MCF 10A (cell line): Measurements from ENCODE around the gene TRPM3. TPM values are rescaled to one million over a fixed set of nuclear protein-coding genes. Genes with fewer than 3 reads are reported as not detected.

Experiments used
- BruUV-seq: library from RNA; stranded (reverse); fragments of 400-500 nt; replicated peaks from 2 replicates; lab custom pipeline; 2021; lab: Mats Ljungman, UMichigan
- CTCF ChIA-PET: fragments of 300-600 bp; sonication (Branson Sonifier 250); formaldehyde crosslinking; extraction: SDS; loops from one replicate; lab custom pipeline; 2021; ENCODE audit warnings: antibody characterized with exemption, inconsistent platforms; lab: Yijun Ruan, JAX
- POLR2A ChIA-PET: fragments of 300-600, 350-650 bp; sonication (Branson Sonifier 250); formaldehyde crosslinking; extraction: SDS; loops from one replicate; lab custom pipeline; 2020; ENCODE audit warnings: antibody characterized with exemption, inconsistent platforms; lab: Yijun Ruan, JAX
- DNase-seq: peaks from one replicate; pipeline ENCODE4 v3.0.0-alpha.2; 2018; ENCODE audit not compliant: unreplicated experiment
- H3K27ac Mint-ChIP-seq: one replicate; pipeline ENCODE4 v1.8.0; 2022; ENCODE audit warnings: mild to moderate bottlenecking, low read depth, mixed read lengths; ENCODE audit not compliant: unreplicated experiment
- H3K27me3 Mint-ChIP-seq: one replicate; pipeline ENCODE4 v1.8.0; 2022; ENCODE audit warnings: mixed read lengths; ENCODE audit not compliant: insufficient read depth, unreplicated experiment
- H3K36me3 Mint-ChIP-seq: one replicate; pipeline ENCODE4 v1.8.0; 2022; ENCODE audit warnings: mild to moderate bottlenecking, moderate library complexity, mixed read lengths; ENCODE audit not compliant: insufficient read depth, unreplicated experiment
- H3K4me1 Mint-ChIP-seq: one replicate; pipeline ENCODE4 v1.8.0; 2022; ENCODE audit warnings: mixed read lengths; ENCODE audit not compliant: insufficient read depth, unreplicated experiment
- H3K4me3 Mint-ChIP-seq: one replicate; pipeline ENCODE4 v1.8.0; 2022; ENCODE audit warnings: mild to moderate bottlenecking, moderate library complexity, mixed read lengths; ENCODE audit not compliant: unreplicated experiment
- H3K9me3 Mint-ChIP-seq: one replicate; pipeline ENCODE4 v1.8.0; 2022; ENCODE audit warnings: mixed read lengths; ENCODE audit not compliant: unreplicated experiment
- CTCF ChIP-seq: fragments of 200-600 bp; IDR thresholded peaks from one replicate; pipeline ENCODE4 v1.8.0; 2022; ENCODE audit warnings: antibody characterized with exemption, mild to moderate bottlenecking; ENCODE audit not compliant: unreplicated experiment
- intact Hi-C: fragments of 100-400 bp; cut with micrococcal nuclease; formaldehyde crosslinking; loops from 2 replicates; pipeline ENCODE4 v1.14.1; 2022
- total RNA-seq: library from RNA; stranded (reverse); gene quantifications from 2 replicates; pipeline ENCODE4 v1.2.3, GENCODE V29; 2022

TRPM3 gene
- total RNA-seq, 1 experiment from 2014 or later, result 0.44 TPM

GRCh38 chr9:70672161-70672649, 449.2 kb downstream of the TRPM3 start:
- no peaks in the 10 kb centered on the region for H3K9me3 Mint-ChIP-seq
- intact Hi-C loops, result no loop called here

GRCh38 chr9:70668751-70669150, 452.7 kb downstream of the TRPM3 start:
- intact Hi-C loops, result no loop called here
- H3K27me3 Mint-ChIP-seq, result no peaks in the 10 kb centered on the region
- H3K9me3 Mint-ChIP-seq, result no peaks in the 10 kb centered on the region
- ChIA-PET CTCF (interaction anchor here (0.7 to 1.4 kb wide), 4 partner anchors 11 to 178 kb away, joined by 3 to 4 read pairs (median 4); no protein-coding TSS in a partner anchor), POLR2A (interaction anchor here (0.6 kb wide), 1 partner anchor 10 kb away, joined by 3 read pairs; no protein-coding TSS in a partner anchor)
- no peaks in the 10 kb centered on the region for H3K36me3 Mint-ChIP-seq
- no peak for TF ChIP-seq CTCF
- no peak overlapping the region for H3K4me3 Mint-ChIP-seq
- no peak overlapping the region for H3K27ac Mint-ChIP-seq
- peak; percentile 39 for DNase-seq
- no TSS peak for BruUV-seq
- no peaks in the 10 kb centered on the region for H3K4me1 Mint-ChIP-seq

More at GRCh38 chr9:70672161-70672649, 449.2 kb downstream of the TRPM3 start:
- POLR2A ChIA-PET, result no interaction called here
- no peak overlapping the region for H3K4me3 Mint-ChIP-seq
- H3K4me1 Mint-ChIP-seq, result no peaks in the 10 kb centered on the region
- CTCF ChIA-PET, result interaction anchor here (0.7 kb wide), 1 partner anchor 34 kb away, joined by 3 read pairs; no protein-coding TSS in a partner anchor
- H3K27ac Mint-ChIP-seq, result no peak overlapping the region
- no peaks in the 10 kb centered on the region for H3K27me3 Mint-ChIP-seq
- no peak for TF ChIP-seq CTCF
- DNase-seq, result no peak
- no peaks in the 10 kb centered on the region for H3K36me3 Mint-ChIP-seq
- no TSS peak for BruUV-seq

- intact Hi-C loops, result no loop called here
- no peaks in the 10 kb centered on the region for H3K36me3 Mint-ChIP-seq
- no peak overlapping the region for H3K27ac Mint-ChIP-seq
- no peak for DNase-seq
- no peaks in the 10 kb centered on the region for H3K4me1 Mint-ChIP-seq
- POLR2A ChIA-PET, result interaction anchor here (1.6 kb wide), 1 partner anchor 36 kb away, joined by 3 read pairs; no protein-coding TSS in a partner anchor
- BruUV-seq, result no TSS peak
- H3K4me3 Mint-ChIP-seq, result no peak overlapping the region
- TF ChIP-seq CTCF, result no peak
- CTCF ChIA-PET, result interaction anchor here (1.0 to 1.5 kb wide), 2 partner anchors 21 to 342 kb away, joined by 3 to 4 read pairs; no protein-coding TSS in a partner anchor
- no peaks in the 10 kb centered on the region for H3K9me3 Mint-ChIP-seq
- H3K27me3 Mint-ChIP-seq, result peaks cover 37% of the 10 kb centered on the region
Measured at GRCh38 chr9:70658765-70659164, 462.7 kb downstream of the TRPM3 start.

- Mint-ChIP-seq H3K27me3 (peaks cover 15% of the 10 kb centered on the region), H3K4me3 (no peak overlapping the region), H3K4me1 (no peaks in the 10 kb centered on the region), H3K9me3 (no peaks in the 10 kb centered on the region), H3K36me3 (no peaks in the 10 kb centered on the region), H3K27ac (no peak overlapping the region)
- no peak for DNase-seq
- ChIA-PET CTCF (interaction anchor here (0.7 to 1.4 kb wide), 3 partner anchors 16 to 846 kb away, joined by 4 to 5 read pairs (median 4); no protein-coding TSS in a partner anchor), POLR2A (no interaction called here)
- BruUV-seq, result no TSS peak
- intact Hi-C loops, result no loop called here
- no peak for TF ChIP-seq CTCF
Measured at GRCh38 chr9:70656281-70656680, 465.1 kb downstream of the TRPM3 start.
